22Rv1 (cell line): Measurements from ENCODE around the gene ARHGAP45.

Experiments used
- ZFX ChIP-seq: fragments of 450-650 bp; IDR thresholded peaks from 2 replicates; pipeline ENCODE4 v1.6.1; 2017; ENCODE audit warnings: antibody characterized with exemption, borderline replicate concordance
- TF ChIP-seq, protein P1 (sequence below): fragments of 450-650 bp; IDR thresholded peaks from 2 replicates; pipeline ENCODE4 v1.5.1; 2017; ENCODE audit warnings: mild to moderate bottlenecking

DNA sequence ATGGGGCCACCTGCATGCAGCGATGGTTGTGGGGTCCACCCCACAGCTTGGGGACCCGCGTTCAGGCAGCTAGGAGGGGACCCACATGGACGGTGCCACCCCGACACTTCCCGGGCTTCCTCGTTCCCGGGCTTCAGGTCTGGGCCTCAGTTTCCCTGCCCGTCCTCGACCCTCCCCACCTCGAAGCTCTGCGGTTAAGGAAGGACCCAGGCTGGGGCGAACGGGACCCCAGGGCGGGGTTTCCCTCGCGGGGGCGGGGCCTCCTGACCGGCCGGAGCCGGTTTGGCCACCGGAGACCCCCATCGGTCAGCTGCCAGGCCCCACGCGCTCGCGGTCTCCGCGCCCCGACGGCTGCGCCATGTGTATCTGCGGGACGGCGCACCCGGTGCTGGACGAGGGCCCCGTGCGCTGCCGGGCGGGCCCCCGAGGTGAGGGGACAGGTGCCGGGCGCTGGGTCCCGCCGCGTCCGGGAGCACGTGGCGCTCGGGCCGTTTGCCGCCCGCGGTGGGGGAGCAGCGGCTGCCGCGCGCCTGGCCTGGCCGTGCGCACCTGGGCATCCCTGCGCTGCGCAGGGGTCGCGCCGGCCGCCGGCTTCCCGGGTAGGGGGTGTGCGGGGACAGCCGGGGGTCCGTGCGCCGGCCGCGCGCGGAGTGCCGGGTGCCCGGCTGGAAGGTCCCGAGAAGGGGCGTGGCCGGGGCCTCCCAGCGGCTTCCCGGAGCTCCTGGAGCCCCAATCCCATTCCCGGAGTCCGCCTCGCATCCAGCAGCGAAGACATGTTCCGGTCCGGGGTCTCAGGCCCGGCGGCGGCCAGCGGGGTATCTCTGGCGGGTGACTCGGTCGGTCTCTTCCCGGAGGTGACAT is 4.2 kb downstream of the ARHGAP45 start:
- TF ChIP-seq, protein P1, sequence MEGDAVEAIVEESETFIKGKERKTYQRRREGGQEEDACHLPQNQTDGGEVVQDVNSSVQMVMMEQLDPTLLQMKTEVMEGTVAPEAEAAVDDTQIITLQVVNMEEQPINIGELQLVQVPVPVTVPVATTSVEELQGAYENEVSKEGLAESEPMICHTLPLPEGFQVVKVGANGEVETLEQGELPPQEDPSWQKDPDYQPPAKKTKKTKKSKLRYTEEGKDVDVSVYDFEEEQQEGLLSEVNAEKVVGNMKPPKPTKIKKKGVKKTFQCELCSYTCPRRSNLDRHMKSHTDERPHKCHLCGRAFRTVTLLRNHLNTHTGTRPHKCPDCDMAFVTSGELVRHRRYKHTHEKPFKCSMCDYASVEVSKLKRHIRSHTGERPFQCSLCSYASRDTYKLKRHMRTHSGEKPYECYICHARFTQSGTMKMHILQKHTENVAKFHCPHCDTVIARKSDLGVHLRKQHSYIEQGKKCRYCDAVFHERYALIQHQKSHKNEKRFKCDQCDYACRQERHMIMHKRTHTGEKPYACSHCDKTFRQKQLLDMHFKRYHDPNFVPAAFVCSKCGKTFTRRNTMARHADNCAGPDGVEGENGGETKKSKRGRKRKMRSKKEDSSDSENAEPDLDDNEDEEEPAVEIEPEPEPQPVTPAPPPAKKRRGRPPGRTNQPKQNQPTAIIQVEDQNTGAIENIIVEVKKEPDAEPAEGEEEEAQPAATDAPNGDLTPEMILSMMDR, result no peak
- no peak for TF ChIP-seq ZFX
